GM19324 (cell line): ENCODE data around the gene RAB9A.
"Not testable (repeated sequence)": the region's sequence is repeated elsewhere in the genome, so short reads cannot be mapped to it uniquely, and the experiment has no call there.

ENCODE experiments used
- ATAC-seq: cut with Tn5 transposase; IDR thresholded peaks from one replicate; pipeline ENCODE4 v1.9.1; 2021; ENCODE audit warnings: mild to moderate bottlenecking, moderate library complexity; ENCODE audit not compliant: unreplicated experiment, low FRiP score

The RAB9A gene

GRCh38 chrX:13688958-13689740 lies at the start of gene RAB9A:
Gene RAB9A, plus strand, starts transcription at chrX:13689128. Its CDS starts 19,619 bp downstream, at chrX:13708747.
- peak; percentile 83 for ATAC-seq

DNA sequence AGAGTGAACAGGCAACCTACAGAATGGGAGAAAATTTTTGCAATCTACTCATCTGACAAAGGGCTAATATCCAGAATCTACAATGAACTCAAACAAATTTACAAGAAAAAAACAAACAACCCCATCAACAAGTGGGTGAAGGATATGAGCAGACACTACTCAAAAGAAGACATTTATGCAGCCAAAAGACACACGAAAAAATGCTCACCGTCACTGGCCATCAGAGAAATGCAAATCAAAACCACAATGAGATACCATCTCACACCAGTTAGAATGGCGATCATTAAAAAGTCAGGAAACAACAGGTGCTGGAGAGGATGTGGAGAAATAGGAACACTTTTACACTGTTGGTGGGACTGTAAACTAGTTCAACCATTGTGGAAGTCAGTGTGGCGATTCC lies 47.2 kb upstream of the RAB9A start:
- not testable (repeated sequence) for ATAC-seq

DNA sequence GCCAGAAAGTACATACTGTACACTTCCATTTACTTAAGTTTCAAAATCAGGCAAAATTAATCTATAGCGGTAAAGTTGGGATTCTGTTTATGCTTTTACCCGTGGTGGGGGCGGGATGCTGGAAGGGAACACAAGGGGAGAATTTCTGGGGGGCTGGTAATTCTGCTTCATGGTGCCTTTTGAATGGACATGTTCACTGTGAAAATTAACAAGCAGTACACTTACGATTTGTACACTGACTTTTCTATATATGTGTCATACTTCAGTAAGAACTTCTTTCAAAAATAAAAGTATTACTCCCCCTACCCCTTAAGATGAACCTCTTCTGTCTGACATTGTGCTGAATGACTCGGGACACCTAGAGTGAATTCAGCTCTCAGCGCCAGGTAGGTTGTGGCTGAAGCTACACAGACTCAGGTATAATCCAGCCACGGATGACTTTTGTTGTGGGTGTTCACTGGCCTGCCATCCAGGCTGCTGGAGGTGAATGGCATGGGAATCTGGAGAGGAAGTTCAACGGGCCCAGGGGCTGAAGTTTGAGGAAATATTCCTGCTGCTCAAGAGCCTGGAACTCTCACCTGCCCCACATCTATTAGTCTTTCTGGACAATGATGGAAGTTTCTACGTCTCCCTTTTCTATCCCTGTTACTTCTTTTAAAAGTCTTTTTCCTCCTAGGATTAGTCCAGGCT lies 43.3 kb upstream of the RAB9A start:
- ATAC-seq = no peak

- no peak for ATAC-seq
These were observed 42.8 kb upstream of the RAB9A start for GRCh38 chrX:13646154-13646549.

DNA sequence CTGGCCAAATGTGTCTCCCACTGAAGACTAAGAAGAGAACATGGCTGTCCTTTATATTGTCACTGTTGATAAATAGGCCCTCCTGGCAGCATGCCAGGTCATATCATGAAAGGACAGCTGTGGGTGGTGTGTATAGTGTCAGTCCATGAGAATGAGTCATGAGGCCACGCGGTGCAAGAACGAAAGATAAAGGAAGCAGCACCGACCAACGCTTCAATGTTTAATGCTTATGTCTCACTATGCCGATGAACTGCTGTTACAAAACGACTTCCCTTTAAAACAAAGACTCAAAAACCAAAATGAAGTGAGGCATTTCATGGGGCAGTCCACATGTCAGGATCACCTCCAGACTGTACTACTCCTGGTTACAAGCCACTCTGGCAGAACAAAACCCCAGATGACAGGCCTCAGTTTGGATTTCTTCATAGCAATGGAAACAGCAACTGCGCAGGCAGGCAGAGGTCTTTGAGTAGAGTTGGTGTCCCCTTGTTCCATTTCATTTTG lies 41.2 kb upstream of the RAB9A start:
- ATAC-seq = no peak

DNA sequence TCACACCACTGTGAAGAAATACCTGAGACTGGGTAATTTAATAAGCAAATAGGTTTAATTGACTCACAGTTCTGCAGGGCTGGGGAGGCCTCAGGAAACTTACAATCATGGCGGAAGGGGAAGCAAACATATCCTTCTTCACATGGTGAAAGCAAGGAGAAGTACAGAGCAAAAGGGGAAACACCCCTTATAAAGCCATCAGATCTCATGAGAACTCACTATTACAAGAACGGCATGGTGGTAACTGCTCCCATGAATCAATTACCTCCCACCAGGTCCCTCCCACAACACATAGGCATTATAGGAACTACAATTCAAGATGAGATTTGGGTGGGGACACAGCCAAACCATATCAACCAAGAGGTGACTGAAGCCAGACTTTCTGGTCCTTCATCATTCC lies 40.6 kb upstream of the RAB9A start:
- ATAC-seq = not testable (repeated sequence)

- no peak for ATAC-seq
These were observed 39.1 kb upstream of the RAB9A start for GRCh38 chrX:13649838-13650237.

DNA sequence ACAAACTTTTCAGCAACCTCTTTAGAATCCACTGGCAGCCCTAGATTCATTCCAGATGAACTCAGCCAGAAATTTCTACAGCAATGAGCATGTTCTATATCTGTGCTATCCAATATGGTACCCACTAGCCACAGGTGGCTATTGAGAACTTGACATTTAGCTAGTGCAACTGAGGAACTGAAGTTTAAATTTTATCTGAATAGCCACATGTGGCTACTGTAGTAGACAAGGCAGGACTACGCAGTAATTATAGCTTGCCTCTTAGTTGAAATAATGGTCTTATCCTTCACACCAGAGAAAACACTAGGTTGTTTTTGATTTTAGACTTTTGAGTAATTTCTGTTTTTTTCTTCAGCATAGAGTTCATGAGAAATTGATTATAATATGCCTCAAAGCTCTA lies 38.6 kb upstream of the RAB9A start:
- no peak for ATAC-seq

GRCh38 chrX:13651150-13651549 lies 37.8 kb upstream of the RAB9A start:
- no peak for ATAC-seq

DNA sequence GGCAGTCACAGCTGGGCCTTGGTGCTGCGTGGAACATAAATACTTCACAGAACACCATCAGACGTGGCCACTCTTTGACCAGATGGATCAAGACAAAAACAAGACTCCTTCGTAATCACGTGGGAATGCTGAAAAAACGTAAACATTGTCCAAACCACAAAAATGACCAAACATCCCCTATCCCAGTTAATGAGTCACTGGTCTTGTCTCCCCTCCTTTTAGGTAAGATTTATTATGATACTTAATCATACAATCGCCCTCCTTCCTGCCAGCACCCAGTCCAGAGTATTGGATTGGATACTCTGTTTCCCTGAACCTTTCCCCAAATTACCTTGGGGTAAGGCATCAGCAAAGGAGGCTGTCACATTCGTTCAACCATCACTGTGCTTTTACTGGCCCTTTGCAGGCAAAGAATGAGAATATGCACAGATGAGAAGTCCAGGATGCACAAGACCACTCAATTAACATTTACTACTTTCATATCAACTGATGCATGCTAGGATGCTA lies 36.6 kb upstream of the RAB9A start:
- peak; percentile 2 for ATAC-seq

GRCh38 chrX:13652850-13653693 lies 35.9 kb upstream of the RAB9A start, which contains the start of gene TCEANC:
Gene TCEANC, plus strand, starts transcription at chrX:13653141. Its CDS starts 9,368 bp downstream, at chrX:13662509.
- peak; percentile 97 for ATAC-seq

DNA sequence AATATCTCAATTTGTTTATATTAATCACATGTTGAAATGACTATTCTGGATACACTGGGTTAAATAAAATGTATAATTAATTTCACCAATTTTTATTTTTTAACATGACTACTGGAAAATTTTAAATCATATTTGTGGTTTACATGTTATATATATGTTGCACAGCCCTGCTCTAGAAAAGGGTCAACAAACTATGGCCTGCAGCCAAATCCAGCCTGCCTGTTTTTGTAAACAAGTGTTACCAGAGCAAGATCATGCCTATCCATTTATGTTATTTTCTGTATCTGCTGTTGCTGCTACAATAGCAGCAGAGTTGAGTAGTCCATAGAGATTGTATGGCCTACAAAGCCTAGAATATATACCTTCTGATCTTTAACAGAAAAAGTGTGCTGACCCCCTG lies 34.8 kb upstream of the RAB9A start:
- ATAC-seq = no peak

DNA sequence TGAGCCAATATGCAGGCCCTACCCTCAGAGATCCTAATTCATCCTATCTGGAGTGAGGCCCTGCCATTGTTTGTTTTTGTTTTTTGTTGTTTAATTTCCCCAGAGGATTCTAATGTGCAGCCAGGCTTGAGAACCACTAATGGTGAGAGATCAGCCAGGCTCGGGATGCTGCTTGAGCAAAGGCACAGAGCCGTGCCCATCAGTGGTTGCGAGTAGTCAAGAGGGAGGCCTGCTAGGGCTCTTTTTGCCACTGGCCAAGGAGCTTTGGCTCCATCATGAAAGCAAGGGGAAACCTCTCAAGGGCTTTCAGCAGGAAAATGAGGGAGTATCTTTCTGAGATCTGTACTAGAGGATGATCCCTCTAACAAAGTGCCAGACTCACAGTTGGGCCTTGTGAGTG lies 33.3 kb upstream of the RAB9A start:
- no peak for ATAC-seq

GRCh38 chrX:13658602-13659001 lies 30.3 kb upstream of the RAB9A start:
- no peak for ATAC-seq

- ATAC-seq = no peak
These were observed 29.9 kb upstream of the RAB9A start for GRCh38 chrX:13659063-13659462.

DNA sequence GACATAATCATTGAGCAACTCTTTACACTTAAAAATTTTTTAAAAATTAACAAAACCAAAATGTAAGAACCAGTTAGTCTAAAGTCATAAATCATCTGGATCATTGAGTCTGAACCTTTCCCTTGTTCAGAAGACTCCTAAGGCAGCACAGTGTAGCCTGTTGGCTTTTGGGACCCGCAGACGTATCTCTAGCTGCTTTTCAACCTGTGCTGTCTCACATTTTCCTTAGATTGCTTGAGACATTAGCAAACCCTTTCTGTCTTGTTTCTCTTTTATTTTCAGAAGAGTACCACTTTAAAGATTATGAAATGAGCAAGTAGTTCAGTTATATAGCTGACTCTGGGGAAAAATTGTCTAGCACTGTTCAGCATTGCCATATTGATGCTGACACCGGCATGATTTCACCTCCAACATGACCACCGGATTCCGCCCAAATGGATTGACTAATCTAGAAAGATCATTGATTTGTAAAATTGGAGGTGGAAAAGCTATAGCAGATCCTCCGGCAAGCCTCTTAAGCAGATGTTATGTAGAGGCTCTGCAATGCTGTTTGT lies 27.1 kb upstream of the RAB9A start:
- peak; percentile 17 for ATAC-seq

GRCh38 chrX:13662355-13662791 lies 26.6 kb upstream of the RAB9A start:
- peak; percentile 51 for ATAC-seq

DNA sequence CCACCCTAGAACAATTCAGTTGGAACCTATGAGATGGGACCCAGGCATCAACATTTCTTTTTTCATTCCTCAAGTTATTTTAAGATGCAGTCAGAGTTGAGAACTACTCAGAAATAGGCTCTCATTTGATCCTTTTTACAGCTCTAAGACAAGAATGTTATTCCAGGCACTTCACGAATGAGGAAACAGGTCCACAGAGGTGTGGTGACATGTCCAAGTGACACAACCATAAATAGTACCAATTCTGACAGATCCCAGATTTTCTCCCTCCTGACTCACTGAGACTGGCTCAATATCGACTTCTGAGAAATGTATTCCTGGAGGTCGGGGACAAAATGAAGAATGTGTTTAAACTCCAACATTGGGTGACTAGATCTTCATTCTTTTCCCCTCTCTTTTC lies 24.9 kb upstream of the RAB9A start:
- no peak for ATAC-seq

GRCh38 chrX:13666836-13667235 lies 22.1 kb upstream of the RAB9A start:
- ATAC-seq = no peak

GRCh38 chrX:13667919-13668318 lies 21.0 kb upstream of the RAB9A start:
- no peak for ATAC-seq
